Raji (cell line): ENCODE results near the gene RBM15B.
A peak's percentile ranks its signal among the peaks of the same experiment; 100 is the strongest.

Experiments
- POLR2A ChIP-seq: IDR thresholded peaks from 2 replicates; pipeline ENCODE4 v1.6.1; 2011; ENCODE audit warnings: low read depth, low read length, control low read depth; ENCODE audit not compliant: insufficient read depth

Gene RBM15B

GRCh38 chr3:51385621-51386091 is 5.4 kb upstream of the RBM15B start:
- TF ChIP-seq POLR2A, result peak; percentile 23; the same call in 1 of the 2 replicates

DNA sequence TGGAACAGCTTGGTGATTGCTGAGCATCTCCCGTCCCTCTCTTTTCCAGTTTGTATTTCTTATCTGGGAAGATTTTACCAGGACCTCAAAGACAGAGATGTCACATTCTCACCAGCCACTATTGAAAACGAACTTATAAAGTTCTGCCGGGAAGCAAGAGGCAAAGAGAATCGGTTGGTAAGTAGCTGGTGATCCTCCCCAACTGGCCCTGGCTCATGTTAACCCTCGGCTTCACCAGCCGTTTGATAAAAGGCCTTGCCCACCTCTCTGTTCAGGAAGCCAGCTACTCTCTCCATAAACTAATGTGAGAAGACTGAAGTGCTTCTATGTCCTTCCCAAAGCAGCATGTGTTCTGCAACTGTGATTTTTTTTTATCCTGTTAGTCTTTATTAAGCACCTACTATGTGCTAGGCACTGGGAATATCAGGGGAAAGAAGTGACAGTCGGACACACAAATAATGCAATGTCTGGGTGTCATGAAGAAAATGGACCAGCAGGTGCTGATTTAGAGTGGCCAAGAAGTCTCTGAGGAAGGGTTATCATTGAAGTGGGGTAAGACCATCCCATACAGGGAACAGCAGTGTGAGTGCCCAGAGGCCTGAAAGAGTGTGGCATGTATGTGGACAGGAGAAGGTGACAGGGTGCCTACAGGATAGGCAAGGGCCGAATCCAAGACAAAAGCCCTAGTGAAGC is 4.8 kb upstream of the RBM15B start:
- TF ChIP-seq POLR2A, result no peak

GRCh38 chr3:51386852-51387229 is 4.2 kb upstream of the RBM15B start:
- no peak for TF ChIP-seq POLR2A

GRCh38 chr3:51388286-51389029 is 2.6 kb upstream of the RBM15B start:
- TF ChIP-seq POLR2A, result peak; percentile 12; the same call in 1 of the 2 replicates

DNA sequence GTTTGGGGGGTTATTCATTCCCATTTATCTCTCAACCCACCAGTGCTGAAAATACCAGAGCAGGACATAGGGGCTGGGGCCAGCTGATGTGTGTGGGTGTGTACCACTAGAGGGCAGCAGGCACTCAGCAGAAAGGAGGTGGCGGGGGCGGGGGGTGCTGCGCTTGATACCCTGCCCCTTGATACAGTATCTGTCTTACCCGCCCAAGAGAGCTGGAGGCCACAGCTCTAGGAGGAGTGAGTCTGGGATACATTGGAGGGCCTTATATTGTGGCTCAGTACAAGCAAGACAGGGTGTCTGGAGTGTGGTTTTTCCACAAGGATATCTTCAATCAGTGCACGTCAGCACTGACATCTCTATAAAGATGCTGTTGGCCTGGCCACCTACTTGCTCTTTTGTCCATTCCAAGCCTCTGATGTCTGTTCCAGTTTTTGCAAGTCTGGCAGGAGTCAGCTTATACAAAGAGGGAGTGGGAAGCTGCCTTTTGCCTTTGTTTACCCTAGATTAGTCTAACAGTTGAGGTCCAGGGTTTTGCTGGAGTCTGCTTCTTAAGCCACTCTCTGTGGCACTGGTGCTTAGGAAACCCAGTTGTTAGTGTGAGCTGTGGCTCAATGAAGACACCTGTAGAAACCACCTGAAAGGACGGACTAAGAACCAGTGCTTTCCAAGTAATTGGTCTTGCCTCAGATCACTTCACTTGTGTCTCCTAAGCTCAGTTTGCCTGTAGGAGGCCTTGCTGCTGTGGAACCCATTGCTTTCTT is 1.5 kb upstream of the RBM15B start:
- TF ChIP-seq POLR2A, result 0 out of 2 replicates have a peak, but pooled peaks have one; percentile 26

DNA sequence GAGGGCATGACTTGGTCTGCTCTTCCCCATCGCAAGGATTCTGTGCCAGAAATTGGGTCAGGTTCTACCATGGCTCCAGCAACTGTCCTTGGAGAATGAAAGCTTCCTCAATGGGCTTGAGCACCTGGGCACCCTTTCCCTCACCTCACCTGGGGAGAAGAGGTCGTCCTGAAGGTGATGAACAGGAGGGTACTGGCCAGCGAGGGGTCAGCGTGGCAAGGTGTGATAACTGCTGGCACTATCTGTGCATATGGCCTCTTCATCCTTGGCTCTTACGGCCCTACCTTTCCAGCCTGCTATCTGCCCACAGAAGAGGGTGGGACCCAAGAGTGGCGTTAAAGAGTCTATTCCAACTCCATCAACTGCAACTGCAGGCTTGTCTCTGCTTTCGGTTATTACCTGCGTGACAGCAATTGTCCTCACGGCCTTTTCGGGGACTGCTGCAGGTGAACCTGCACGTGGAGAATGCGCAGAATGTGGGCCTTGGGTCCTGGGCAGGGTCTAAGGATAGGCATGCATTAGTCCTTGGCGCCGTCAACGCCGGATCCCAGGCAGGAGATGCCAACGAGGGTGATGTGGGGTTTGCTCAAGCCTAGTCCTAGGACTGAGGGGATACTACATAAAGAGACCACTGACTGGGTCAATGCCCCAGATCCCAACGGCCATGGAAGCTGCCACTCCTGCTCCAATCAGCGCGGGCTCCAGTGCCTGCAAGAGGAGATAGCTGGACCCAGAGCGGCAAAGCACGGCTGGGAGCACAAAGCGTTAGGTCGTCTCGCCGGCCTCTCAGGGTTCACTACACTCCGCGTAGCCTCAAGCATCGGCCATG is 625 bp upstream of the RBM15B start:
- TF ChIP-seq POLR2A, result no peak; the same call in 1 of the 2 replicates

DNA sequence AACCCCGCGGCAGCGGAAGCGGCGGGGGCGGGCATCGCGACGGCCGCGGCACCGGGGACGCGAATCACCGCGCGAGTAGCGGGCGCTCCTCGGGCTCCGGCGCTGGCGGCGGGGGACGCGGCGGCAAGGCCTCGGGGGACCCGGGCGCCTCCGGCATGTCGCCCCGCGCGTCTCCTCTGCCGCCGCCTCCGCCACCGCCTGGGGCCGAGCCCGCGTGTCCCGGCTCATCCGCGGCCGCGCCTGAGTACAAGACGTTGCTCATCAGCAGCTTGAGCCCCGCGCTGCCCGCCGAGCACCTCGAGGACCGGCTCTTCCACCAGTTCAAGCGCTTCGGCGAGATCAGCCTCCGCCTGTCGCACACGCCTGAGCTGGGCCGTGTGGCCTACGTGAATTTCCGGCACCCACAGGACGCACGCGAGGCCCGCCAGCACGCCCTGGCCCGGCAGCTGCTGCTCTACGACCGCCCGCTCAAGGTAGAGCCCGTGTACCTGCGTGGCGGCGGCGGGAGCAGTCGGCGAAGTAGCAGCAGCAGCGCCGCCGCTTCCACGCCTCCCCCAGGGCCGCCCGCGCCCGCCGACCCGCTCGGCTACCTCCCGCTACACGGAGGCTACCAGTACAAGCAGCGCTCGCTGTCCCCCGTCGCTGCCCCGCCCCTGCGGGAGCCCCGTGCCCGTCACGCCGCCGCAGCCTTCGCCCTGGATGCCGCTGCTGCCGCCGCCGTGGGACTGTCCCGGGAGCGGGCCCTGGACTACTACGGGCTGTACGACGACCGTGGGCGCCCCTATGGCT is 675 bp downstream of the RBM15B start:
- TF ChIP-seq POLR2A, result no peak

- TF ChIP-seq POLR2A, result no peak
Observed at GRCh38 chr3:51392355-51393133, 1.5 kb downstream of the RBM15B start.

DNA sequence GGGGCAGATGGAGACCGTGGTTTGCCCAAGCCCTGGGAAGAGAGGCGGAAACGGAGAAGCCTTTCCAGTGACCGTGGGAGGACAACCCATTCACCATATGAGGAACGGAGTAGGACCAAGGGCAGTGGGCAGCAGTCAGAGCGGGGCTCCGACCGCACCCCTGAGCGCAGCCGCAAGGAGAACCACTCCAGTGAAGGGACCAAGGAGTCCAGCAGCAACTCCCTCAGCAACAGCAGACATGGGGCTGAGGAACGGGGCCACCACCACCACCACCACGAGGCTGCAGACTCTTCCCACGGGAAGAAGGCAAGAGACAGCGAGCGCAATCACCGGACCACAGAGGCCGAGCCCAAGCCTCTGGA is 2.0 kb downstream of the RBM15B start:
- TF ChIP-seq POLR2A, result no peak

GRCh38 chr3:51393564-51393963 is 2.5 kb downstream of the RBM15B start:
- no peak for TF ChIP-seq POLR2A

DNA sequence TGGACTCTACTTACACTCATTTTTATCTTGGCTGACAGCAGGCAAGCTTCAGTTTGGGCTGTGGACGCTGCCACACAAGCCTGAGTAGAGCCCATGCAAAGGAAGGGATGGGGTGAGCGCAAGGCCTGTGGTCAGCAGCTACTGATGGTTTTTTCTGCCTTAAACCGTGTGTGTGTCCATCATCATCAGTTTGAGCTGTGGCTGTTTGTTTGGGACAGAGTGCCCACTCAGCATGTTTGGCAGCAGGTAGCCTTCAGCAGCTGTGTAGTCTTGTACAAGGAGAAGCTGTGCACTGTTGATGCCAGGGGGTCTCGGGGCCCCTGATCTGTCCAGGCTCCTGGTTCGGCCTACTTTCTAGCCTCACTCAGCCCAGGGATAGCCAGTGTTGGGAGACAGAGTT is 3.5 kb downstream of the RBM15B start:
- TF ChIP-seq POLR2A, result no peak

DNA sequence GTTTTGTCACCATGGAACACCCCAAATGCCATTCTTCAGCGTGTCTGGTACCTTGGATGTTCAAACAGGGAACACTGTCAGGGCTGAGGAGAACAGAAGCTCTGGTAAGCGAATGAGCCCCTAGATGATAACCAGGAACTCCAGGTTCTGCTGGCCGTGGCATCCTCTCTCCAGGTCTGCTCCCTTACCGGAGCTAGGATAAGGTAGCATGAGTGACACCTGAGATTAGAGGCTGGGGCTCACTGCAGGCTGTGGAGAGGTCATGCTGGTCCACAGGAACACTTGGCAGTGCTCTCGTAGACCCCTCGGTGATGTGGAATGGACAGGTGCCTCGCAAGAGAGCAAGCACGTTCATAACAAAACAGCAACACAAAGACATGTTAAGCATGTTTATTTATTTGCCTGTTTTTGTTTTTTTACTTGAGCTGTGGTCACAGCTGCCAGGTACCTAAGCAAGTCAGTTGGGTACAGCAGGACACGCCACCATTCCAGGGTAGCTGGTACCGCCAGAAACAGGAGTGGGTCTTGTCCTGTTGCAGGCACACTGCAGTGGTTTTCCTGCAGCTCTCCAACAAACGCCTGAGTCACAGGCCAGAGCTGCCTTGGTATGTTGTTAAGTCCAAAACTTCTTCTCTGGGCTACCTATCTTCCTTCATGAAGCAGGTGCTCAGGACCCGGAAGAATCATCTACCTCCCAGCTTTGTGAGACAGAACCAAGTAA is 4.6 kb downstream of the RBM15B start:
- TF ChIP-seq POLR2A, result no peak

DNA sequence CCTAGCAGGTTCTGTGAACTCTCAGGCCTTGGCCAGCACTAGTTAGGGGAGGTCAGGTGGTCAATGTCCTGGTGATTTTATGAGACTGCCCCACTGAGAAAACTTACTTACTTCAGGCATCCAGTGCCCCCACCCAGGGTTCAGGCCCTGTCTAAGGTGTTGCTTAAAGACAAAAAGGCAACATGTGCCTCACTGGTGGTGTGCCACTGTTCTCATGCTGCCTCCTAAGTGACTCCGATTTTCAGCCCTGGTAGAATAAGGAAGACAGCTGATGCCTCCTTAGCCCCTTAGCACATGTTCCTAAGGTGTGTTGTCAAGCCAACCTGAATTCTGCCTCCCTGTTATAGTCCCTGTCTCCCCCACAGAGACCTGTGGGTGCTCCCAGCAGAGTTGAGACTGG is 5.3 kb downstream of the RBM15B start:
- TF ChIP-seq POLR2A, result no peak
